Measurements from ENCODE around the gene MPPED2. TPM values are rescaled to one million over a fixed set of nuclear protein-coding genes. Genes with fewer than 3 reads are reported as not detected.
A peak's percentile ranks its signal among the peaks of the same experiment; 100 is the strongest.

The MPPED2 gene
- polyA plus RNA-seq, 1 donor (not counting 4 experiments of a cell fraction or from before 2014, with no cell fraction given): not detected

DNA sequence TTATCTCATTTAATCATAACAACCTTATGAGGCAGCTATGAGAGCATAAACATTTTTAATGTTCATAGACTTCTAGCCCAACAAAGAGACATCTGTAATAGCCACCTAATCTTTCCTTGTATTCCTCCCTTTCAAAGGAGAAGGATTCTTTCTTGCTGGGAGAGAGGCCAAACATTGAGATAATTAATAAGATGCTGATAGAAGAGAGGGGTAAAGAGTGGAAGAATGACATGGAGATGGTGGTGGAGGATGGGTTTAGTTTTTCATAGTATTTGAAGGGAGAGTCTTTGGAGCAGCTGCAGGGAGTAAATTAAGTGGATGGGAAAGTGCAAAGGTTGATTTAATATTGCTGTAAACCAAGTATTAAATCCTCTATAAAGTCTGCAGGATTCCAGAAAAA, 205.3 kb downstream of the MPPED2 start:
- Histone ChIP-seq H3K9me3 (ENCODE audit: control insufficient read depth, low read depth, low read length) (no peaks in the 10 kb centered on the region), H3K79me2 (ENCODE audit: control insufficient read depth, insufficient read depth, low read length) (no peaks in the 10 kb centered on the region), H3K36me3 (ENCODE audit: control insufficient read depth in 2 of 2, extremely low read depth in 1 of 2, insufficient read depth in 2 of 2, low read length in 2 of 2) (no peaks in the 10 kb centered on the region), H2AFZ (ENCODE audit: control insufficient read depth, low read length) (no peak overlapping the region), H3K9ac (ENCODE audit: control insufficient read depth, extremely low read depth, insufficient read depth, low read length) (no peak overlapping the region), H3K27me3 (ENCODE audit: control insufficient read depth, extremely low read depth, insufficient read depth, low read length) (no peaks in the 10 kb centered on the region), H3K9me1 (ENCODE audit: control insufficient read depth, extremely low read depth, insufficient read depth, low read length) (no peaks in the 10 kb centered on the region), H4K20me1 (ENCODE audit: control insufficient read depth, extremely low read depth, insufficient read depth, low read length) (no peaks in the 10 kb centered on the region), H3K4me3 (ENCODE audit: control insufficient read depth in 2 of 3, extremely low read depth in 1 of 3, insufficient read depth in 2 of 3, low read depth in 1 of 3, low read length in 3 of 3) (no peak overlapping the region), H3K4me2 (ENCODE audit: control insufficient read depth, extremely low read depth, insufficient read depth, low read depth, low read length) (no peak overlapping the region), H3K4me1 (ENCODE audit: control insufficient read depth, extremely low read depth, insufficient read depth, low read length) (peaks cover 6% of the 10 kb centered on the region), H3K27ac (ENCODE audit: control insufficient read depth, insufficient read depth, low read length) (no peak overlapping the region)
- dilution Hi-C loops (cut with MboI; ENCODE audit: extremely low pct_ligation_motif_present, low sequenced_read_pairs): no loop called here
- no peak for TF ChIP-seq EZH2 (IDR thresholded peaks at IDR 0.05; ENCODE audit: low read length)
- TF ChIP-seq, protein P1, sequence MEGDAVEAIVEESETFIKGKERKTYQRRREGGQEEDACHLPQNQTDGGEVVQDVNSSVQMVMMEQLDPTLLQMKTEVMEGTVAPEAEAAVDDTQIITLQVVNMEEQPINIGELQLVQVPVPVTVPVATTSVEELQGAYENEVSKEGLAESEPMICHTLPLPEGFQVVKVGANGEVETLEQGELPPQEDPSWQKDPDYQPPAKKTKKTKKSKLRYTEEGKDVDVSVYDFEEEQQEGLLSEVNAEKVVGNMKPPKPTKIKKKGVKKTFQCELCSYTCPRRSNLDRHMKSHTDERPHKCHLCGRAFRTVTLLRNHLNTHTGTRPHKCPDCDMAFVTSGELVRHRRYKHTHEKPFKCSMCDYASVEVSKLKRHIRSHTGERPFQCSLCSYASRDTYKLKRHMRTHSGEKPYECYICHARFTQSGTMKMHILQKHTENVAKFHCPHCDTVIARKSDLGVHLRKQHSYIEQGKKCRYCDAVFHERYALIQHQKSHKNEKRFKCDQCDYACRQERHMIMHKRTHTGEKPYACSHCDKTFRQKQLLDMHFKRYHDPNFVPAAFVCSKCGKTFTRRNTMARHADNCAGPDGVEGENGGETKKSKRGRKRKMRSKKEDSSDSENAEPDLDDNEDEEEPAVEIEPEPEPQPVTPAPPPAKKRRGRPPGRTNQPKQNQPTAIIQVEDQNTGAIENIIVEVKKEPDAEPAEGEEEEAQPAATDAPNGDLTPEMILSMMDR (optimal IDR thresholded peaks at IDR 0.05 in 1 of 3, IDR thresholded peaks at IDR 0.05 in 1 of 3, conservative IDR thresholded peaks at IDR 0.05 in 1 of 3; ENCODE audit: extremely low read depth in 1 of 3, insufficient read depth in 2 of 3, low read length in 3 of 3): no peak
- FAIRE-seq (no peak), DNase-seq (ENCODE audit: low read depth, low spot score) (no peak)

DNA sequence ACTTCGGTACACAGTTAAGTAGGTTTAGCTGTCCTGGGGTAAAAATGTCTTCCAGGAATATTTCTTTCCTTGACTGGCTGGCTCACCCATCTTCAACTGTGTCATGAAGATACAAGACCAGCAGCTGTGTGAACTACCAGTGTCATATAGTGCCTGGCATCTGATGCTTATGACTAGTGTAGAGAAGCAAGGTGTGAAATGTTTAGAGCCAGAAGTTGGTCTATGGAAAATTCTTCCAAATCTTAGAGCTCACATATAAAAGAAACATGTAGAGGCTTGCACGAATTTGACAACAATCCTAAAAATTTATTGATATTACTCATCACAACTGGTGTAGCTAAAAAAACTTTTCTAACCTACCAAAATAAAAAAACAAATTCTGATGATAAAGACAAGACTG, 208.8 kb downstream of the MPPED2 start:
- no peak overlapping the region for H3K4me3 ChIP-seq (ENCODE audit: control insufficient read depth in 2 of 3, extremely low read depth in 1 of 3, insufficient read depth in 2 of 3, low read depth in 1 of 3, low read length in 3 of 3)
- H2AFZ ChIP-seq (ENCODE audit: control insufficient read depth, low read length): no peak overlapping the region
- H3K79me2 ChIP-seq (ENCODE audit: control insufficient read depth, insufficient read depth, low read length): no peaks in the 10 kb centered on the region
- FAIRE-seq (no peak), DNase-seq (ENCODE audit: low read depth, low spot score) (peak; percentile 13)
- H3K36me3 ChIP-seq (ENCODE audit: control insufficient read depth in 2 of 2, extremely low read depth in 1 of 2, insufficient read depth in 2 of 2, low read length in 2 of 2): no peaks in the 10 kb centered on the region
- peak overlapping the region; percentile 47 for H3K4me2 ChIP-seq (ENCODE audit: control insufficient read depth, extremely low read depth, insufficient read depth, low read depth, low read length)
- H3K9ac ChIP-seq (ENCODE audit: control insufficient read depth, extremely low read depth, insufficient read depth, low read length): no peak overlapping the region
- no peaks in the 10 kb centered on the region for H4K20me1 ChIP-seq (ENCODE audit: control insufficient read depth, extremely low read depth, insufficient read depth, low read length)
- H3K9me1 ChIP-seq (ENCODE audit: control insufficient read depth, extremely low read depth, insufficient read depth, low read length): no peaks in the 10 kb centered on the region
- H3K27me3 ChIP-seq (ENCODE audit: control insufficient read depth, extremely low read depth, insufficient read depth, low read length): no peaks in the 10 kb centered on the region
- H3K9me3 ChIP-seq (ENCODE audit: control insufficient read depth, low read depth, low read length): no peaks in the 10 kb centered on the region
- TF ChIP-seq, protein P1 (optimal IDR thresholded peaks at IDR 0.05 in 1 of 3, IDR thresholded peaks at IDR 0.05 in 1 of 3, conservative IDR thresholded peaks at IDR 0.05 in 1 of 3; ENCODE audit: extremely low read depth in 1 of 3, insufficient read depth in 2 of 3, low read length in 3 of 3): no peak
- TF ChIP-seq EZH2 (IDR thresholded peaks at IDR 0.05; ENCODE audit: low read length): no peak
- no peak overlapping the region for H3K27ac ChIP-seq (ENCODE audit: control insufficient read depth, insufficient read depth, low read length)
- dilution Hi-C loops (cut with MboI; ENCODE audit: extremely low pct_ligation_motif_present, low sequenced_read_pairs): no loop called here
- peaks cover 6% of the 10 kb centered on the region for H3K4me1 ChIP-seq (ENCODE audit: control insufficient read depth, extremely low read depth, insufficient read depth, low read length)

All from keratinocyte (primary cell).